A673 (cell line): ENCODE measurements around the gene SRSF6. TPM values are rescaled to one million over a fixed set of nuclear protein-coding genes. Genes with fewer than 3 reads are reported as not detected.
A peak's percentile ranks its signal among the peaks of the same experiment; 100 is the strongest.

ENCODE experiments used
- BruUV-seq: library from RNA; stranded (reverse); fragments of 400-500 nt; replicated peaks from 2 replicates; lab custom pipeline; 2021; lab: Mats Ljungman, UMichigan
- CTCF ChIA-PET: fragments of 300-600 bp; sonication (Branson Sonifier 250); formaldehyde crosslinking; loops from one replicate; lab custom pipeline; 2022; ENCODE audit warnings: antibody characterized with exemption; lab: Charles Lee
- POLR2A ChIA-PET: fragments of 300-600 bp; sonication (Branson Sonifier 250); formaldehyde crosslinking; loops from one replicate; lab custom pipeline; 2022; ENCODE audit warnings: antibody characterized with exemption; ENCODE audit not compliant: low non-redundant PET; lab: Charles Lee
- DNase-seq: peaks from one replicate; pipeline ENCODE4 v3.0.0-alpha.2; 2015; ENCODE audit warnings: low spot score
- H3K27ac ChIP-seq: fragments of 200-600 bp; sonication (generic); 2 replicates; pipeline ENCODE4 v1.5.1; 2016; ENCODE audit warnings: mixed run types, low read depth, mild to moderate bottlenecking, mixed read lengths, antibody characterized with exemption, low read length; ENCODE audit not compliant: poor library complexity, severe bottlenecking
- H3K27me3 ChIP-seq: fragments of 200-600 bp; sonication (generic); replicated peaks from 2 replicates; pipeline ENCODE4 v1.6.1; 2017; ENCODE audit warnings: mixed run types, low read depth, mild to moderate bottlenecking, mixed read lengths, antibody characterized with exemption, low read length; ENCODE audit not compliant: insufficient read depth, poor library complexity
- H3K36me3 ChIP-seq: fragments of 200-600 bp; sonication (generic); 2 replicates; pipeline ENCODE4 v1.6.1; 2016; ENCODE audit warnings: mixed run types, mild to moderate bottlenecking, mixed read lengths, antibody characterized with exemption, low read length; ENCODE audit not compliant: insufficient read depth, poor library complexity, severe bottlenecking
- H3K4me1 ChIP-seq: fragments of 200-600 bp; sonication (generic); 2 replicates; pipeline ENCODE4 v1.6.1; 2017; ENCODE audit warnings: mixed run types, mild to moderate bottlenecking, mixed read lengths, antibody characterized with exemption, low read length; ENCODE audit not compliant: insufficient read depth, poor library complexity, severe bottlenecking
- H3K4me3 ChIP-seq: fragments of 200-600 bp; sonication (generic); 2 replicates; pipeline ENCODE4 v1.5.1; 2016; ENCODE audit warnings: low read depth, mixed run types, mild to moderate bottlenecking, mixed read lengths, low read length; ENCODE audit not compliant: poor library complexity, severe bottlenecking
- H3K9me3 ChIP-seq: fragments of 200-600 bp; sonication (generic); 2 replicates; pipeline ENCODE4 v1.6.1; 2016; ENCODE audit warnings: mixed run types, low read depth, mild to moderate bottlenecking, mixed read lengths, antibody characterized with exemption, low read length; ENCODE audit not compliant: poor library complexity, severe bottlenecking
- CTCF ChIP-seq: fragments of 300-800, 200-600 bp; sonication (generic); conservative IDR thresholded peaks from 2 replicates; pipeline ENCODE4 v1.5.1; 2017; ENCODE audit warnings: low read depth, mild to moderate bottlenecking, antibody characterized with exemption, low read length, moderate library complexity, mixed read lengths
- EZH2 ChIP-seq: fragments of 200-600 bp; sonication (generic); IDR thresholded peaks from 2 replicates; pipeline ENCODE4 v1.6.1; 2017; ENCODE audit warnings: borderline replicate concordance, low read depth, mild to moderate bottlenecking, mixed read lengths, antibody characterized with exemption, low read length; ENCODE audit not compliant: poor library complexity, severe bottlenecking
- intact Hi-C: fragments of 100-400 bp; cut with micrococcal nuclease; formaldehyde crosslinking; loops from one replicate; pipeline ENCODE4 v1.10.0; 2022; ENCODE audit not compliant: unreplicated experiment
- total RNA-seq: library from RNA; stranded (reverse); gene quantifications from 2 replicates; pipeline ENCODE4 v1.2.3, GENCODE V29; 2021

SRSF6 gene
- total RNA-seq, 1 experiment from 2014 or later = 212 TPM

GRCh38 chr20:43458422-43458924 is 777 bp downstream of the SRSF6 start:
- peaks cover 8% of the 10 kb centered on the region for H3K4me1 ChIP-seq
- ChIA-PET CTCF (interaction anchor here (0.7 to 1.5 kb wide), 2 partner anchors 10 to 173 kb away, joined by 4 to 7 read pairs; no protein-coding TSS in a partner anchor), POLR2A (interaction anchor here (0.6 to 0.8 kb wide), 4 partner anchors 10 to 1839 kb away, joined by 3 to 14 read pairs (median 4); no protein-coding TSS in a partner anchor)
- H3K9me3 ChIP-seq = no peaks in the 10 kb centered on the region
- peak; percentile 47 for DNase-seq
- BruUV-seq = no TSS peak
- TF ChIP-seq EZH2 = no peak
- TF ChIP-seq CTCF = no peak
- no peaks in the 10 kb centered on the region for H3K27me3 ChIP-seq
- peaks cover 48% of the 10 kb centered on the region for H3K36me3 ChIP-seq
- peak overlapping the region; percentile 100 for H3K27ac ChIP-seq
- intact Hi-C loops = no loop called here
- H3K4me3 ChIP-seq = peak overlapping the region; percentile 89

DNA sequence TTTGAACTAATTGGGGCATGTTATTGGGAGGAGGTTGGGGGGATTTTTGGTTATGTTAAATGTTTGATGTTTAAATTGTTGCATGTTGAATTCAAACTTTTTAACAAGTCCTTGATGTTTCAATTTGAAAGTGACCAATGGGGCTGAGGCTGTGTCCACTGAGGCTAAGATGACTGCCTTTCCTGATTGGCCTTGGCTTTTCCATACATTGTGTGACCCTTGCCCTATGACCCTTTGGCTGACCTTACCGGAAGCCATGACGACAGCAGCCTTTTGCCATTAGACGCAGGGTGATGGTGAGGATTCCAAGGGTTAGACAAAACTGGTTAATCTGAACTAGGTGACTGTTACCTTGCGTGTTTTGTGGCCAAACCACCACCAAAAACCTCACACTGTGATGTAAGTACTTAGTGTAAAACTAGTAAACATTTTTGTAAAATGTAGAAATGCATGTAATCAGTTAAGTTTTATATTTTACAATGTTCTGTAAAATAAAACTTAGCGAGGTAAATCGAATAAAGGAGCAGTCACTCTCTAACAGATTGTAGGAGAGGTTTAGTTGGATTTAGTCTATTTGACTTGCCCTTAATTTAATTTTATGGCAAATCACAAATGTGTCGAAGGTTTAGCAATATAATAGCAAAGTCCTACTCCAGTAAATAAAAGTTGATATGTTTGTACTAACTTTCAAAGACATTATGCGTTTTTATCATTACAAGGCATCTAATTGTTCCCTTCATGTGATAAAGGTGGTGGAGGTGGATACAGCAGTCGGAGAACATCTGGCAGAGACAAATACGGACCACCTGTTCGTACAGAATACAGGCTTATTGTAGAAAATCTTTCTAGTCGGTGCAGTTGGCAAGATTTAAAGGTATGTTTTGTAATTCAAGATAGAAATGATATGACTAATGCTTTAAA is 1.6 kb downstream of the SRSF6 start:
- POLR2A ChIA-PET = no interaction called here

More for the DNA sequence above, 1.6 kb downstream of the SRSF6 start:
- Histone ChIP-seq H3K4me1 (peaks cover 8% of the 10 kb centered on the region), H3K27ac (peak overlapping the region; percentile 100), H3K9me3 (no peaks in the 10 kb centered on the region), H3K4me3 (peak overlapping the region; percentile 89), H3K27me3 (no peaks in the 10 kb centered on the region), H3K36me3 (peaks cover 56% of the 10 kb centered on the region)
- BruUV-seq = TSS peak; percentile 43
- TF ChIP-seq EZH2 (no peak), CTCF (no peak)
- intact Hi-C loops = no loop called here
- peak; percentile 42 for DNase-seq
- CTCF ChIA-PET = no interaction called here
